ENCODE results near the gene CNTD1. TPM values are rescaled to one million over a fixed set of nuclear protein-coding genes. Genes with fewer than 3 reads are reported as not detected.
"Not testable (repeated sequence)": the region's sequence is repeated elsewhere in the genome, so short reads cannot be mapped to it uniquely, and the experiment has no call there.

The CNTD1 gene
- total RNA-seq (2014; rRNA removed; shearing (Covaris generic)) = 0.18 TPM in 1 of 2 replicates, not detected in the other

- no peaks in the 10 kb centered on the region for H3K9me3 ChIP-seq (replicated peaks)
- peaks cover 16% of the 10 kb centered on the region for H3K4me1 ChIP-seq (replicated peaks)
- peak within 1 kb of the TSS; percentile 69 for H3K4me3 ChIP-seq
- H3K27ac ChIP-seq = peak within 1 kb of the TSS; percentile 30
- DNase-seq (ENCODE audit: low read depth in 1 of 2, low spot score in 2 of 2) = peak; percentile 73 to 87
- no peaks in the 10 kb centered on the region for H3K27me3 ChIP-seq (replicated peaks)
- peaks cover 14% of the 10 kb centered on the region; the same call in 1 of the 2 replicates for H3K36me3 ChIP-seq
Observed at GRCh38 chr17:42798383-42799380, at the start of gene CNTD1, which contains the start of gene COA3. Gene CNTD1, plus strand, starts transcription at chr17:42798861. Its CDS starts 207 bp downstream, at chr17:42799068. Gene COA3, minus strand, starts transcription at chr17:42798704. Its CDS starts 23 bp downstream, at chr17:42798681.

GRCh38 chr17:42748908-42749798 lies 49.5 kb upstream of the CNTD1 start:
- Histone ChIP-seq H3K4me3 (no peak overlapping the region), H3K27me3 (replicated peaks) (0 out of 2 replicates have a peak, but pooled peaks cover 2% of the 10 kb centered on the region), H3K36me3 (no peaks in the 10 kb centered on the region), H3K4me1 (replicated peaks) (peaks cover 14% of the 10 kb centered on the region), H3K27ac (no peak overlapping the region), H3K9me3 (replicated peaks) (no peaks in the 10 kb centered on the region; the same call in 1 of the 2 replicates)
- peak in 1 of 2 experiments; percentile 24 for DNase-seq (ENCODE audit: low read depth in 1 of 2, low spot score in 2 of 2)

GRCh38 chr17:42750739-42751344 lies 47.8 kb upstream of the CNTD1 start:
- DNase-seq (ENCODE audit: low read depth in 1 of 2, low spot score in 2 of 2) = no peak
- H3K4me3 ChIP-seq = no peak overlapping the region
- 0 out of 2 replicates have a peak, but pooled peaks cover 2% of the 10 kb centered on the region for H3K27me3 ChIP-seq (replicated peaks)
- no peaks in the 10 kb centered on the region for H3K9me3 ChIP-seq (replicated peaks)
- H3K36me3 ChIP-seq = no peaks in the 10 kb centered on the region
- no peak overlapping the region for H3K27ac ChIP-seq
- peaks cover 9% of the 10 kb centered on the region for H3K4me1 ChIP-seq (replicated peaks)

- H3K36me3 ChIP-seq = no peaks in the 10 kb centered on the region
- no peak for DNase-seq (ENCODE audit: low read depth in 1 of 2, low spot score in 2 of 2)
- H3K9me3 ChIP-seq (replicated peaks) = no peaks in the 10 kb centered on the region
- no peaks in the 10 kb centered on the region for H3K27me3 ChIP-seq (replicated peaks)
- H3K27ac ChIP-seq = no peak overlapping the region
- no peak overlapping the region for H3K4me3 ChIP-seq
- peaks cover 9% of the 10 kb centered on the region for H3K4me1 ChIP-seq (replicated peaks)
Observed at GRCh38 chr17:42751628-42752027, 47.0 kb upstream of the CNTD1 start.

- H3K36me3 ChIP-seq = no peaks in the 10 kb centered on the region
- peaks cover 1% of the 10 kb centered on the region for H3K4me1 ChIP-seq (replicated peaks)
- no peak overlapping the region for H3K4me3 ChIP-seq
- no peaks in the 10 kb centered on the region for H3K9me3 ChIP-seq (replicated peaks)
- H3K27me3 ChIP-seq (replicated peaks) = peaks cover 3% of the 10 kb centered on the region; the same call in 1 of the 2 replicates
- DNase-seq (ENCODE audit: low read depth in 1 of 2, low spot score in 2 of 2) = no peak
- no peak overlapping the region for H3K27ac ChIP-seq
Observed at GRCh38 chr17:42754782-42755181, 43.9 kb upstream of the CNTD1 start.

- H3K27ac ChIP-seq = no peak overlapping the region
- no peaks in the 10 kb centered on the region for H3K9me3 ChIP-seq (replicated peaks)
- DNase-seq (ENCODE audit: low read depth in 1 of 2, low spot score in 2 of 2) = no peak
- peaks cover 16% of the 10 kb centered on the region for H3K4me1 ChIP-seq (replicated peaks)
- H3K4me3 ChIP-seq = no peak overlapping the region
- H3K27me3 ChIP-seq (replicated peaks) = peaks cover 24% of the 10 kb centered on the region
- no peaks in the 10 kb centered on the region for H3K36me3 ChIP-seq
Observed at GRCh38 chr17:42759982-42760651, 38.5 kb upstream of the CNTD1 start.

- Histone ChIP-seq H3K36me3 (no peaks in the 10 kb centered on the region), H3K4me1 (replicated peaks) (peaks cover 16% of the 10 kb centered on the region), H3K4me3 (peak within 1 kb of the TSS; percentile 35), H3K9me3 (replicated peaks) (no peaks in the 10 kb centered on the region), H3K27me3 (replicated peaks) (peaks cover 24% of the 10 kb centered on the region), H3K27ac (no peak within 1 kb of the TSS)
- DNase-seq (ENCODE audit: low read depth in 1 of 2, low spot score in 2 of 2) = no peak
Observed at GRCh38 chr17:42760652-42761581, 37.7 kb upstream of the CNTD1 start, which contains the start of gene RAMP2. Gene RAMP2, plus strand, starts transcription at chr17:42761227. Its CDS starts 35 bp downstream, at chr17:42761262.

- Histone ChIP-seq H3K9me3 (replicated peaks) (no peaks in the 10 kb centered on the region), H3K36me3 (no peaks in the 10 kb centered on the region), H3K4me3 (no peak overlapping the region), H3K27ac (no peak overlapping the region), H3K4me1 (replicated peaks) (peaks cover 16% of the 10 kb centered on the region), H3K27me3 (replicated peaks) (peaks cover 24% of the 10 kb centered on the region)
- no peak for DNase-seq (ENCODE audit: low read depth in 1 of 2, low spot score in 2 of 2)
Observed at GRCh38 chr17:42761638-42762037, 37.0 kb upstream of the CNTD1 start.

GRCh38 chr17:42766124-42766523 lies 32.5 kb upstream of the CNTD1 start:
- Histone ChIP-seq H3K9me3 (replicated peaks) (no peaks in the 10 kb centered on the region), H3K27ac (no peak overlapping the region), H3K27me3 (replicated peaks) (peaks cover 7% of the 10 kb centered on the region), H3K36me3 (no peaks in the 10 kb centered on the region), H3K4me1 (replicated peaks) (peaks cover 10% of the 10 kb centered on the region), H3K4me3 (no peak overlapping the region)
- DNase-seq (ENCODE audit: low read depth in 1 of 2, low spot score in 2 of 2) = no peak

- no peak for DNase-seq (ENCODE audit: low read depth in 1 of 2, low spot score in 2 of 2)
- H3K36me3 ChIP-seq = no peaks in the 10 kb centered on the region
- no peaks in the 10 kb centered on the region for H3K9me3 ChIP-seq (replicated peaks)
- H3K27me3 ChIP-seq (replicated peaks) = no peaks in the 10 kb centered on the region
- H3K27ac ChIP-seq = no peak overlapping the region
- H3K4me3 ChIP-seq = no peak overlapping the region
- H3K4me1 ChIP-seq (replicated peaks) = peaks cover 6% of the 10 kb centered on the region
Observed at GRCh38 chr17:42767512-42767911, 31.1 kb upstream of the CNTD1 start.

GRCh38 chr17:42768006-42768405 lies 30.7 kb upstream of the CNTD1 start:
- not testable (repeated sequence) for DNase-seq (ENCODE audit: low read depth in 1 of 2, low spot score in 2 of 2); H3K27me3 ChIP-seq (replicated peaks); H3K9me3 ChIP-seq (replicated peaks); H3K4me3 ChIP-seq; H3K36me3 ChIP-seq; H3K27ac ChIP-seq
- H3K4me1 ChIP-seq (replicated peaks) = peaks cover 11% of the 10 kb centered on the region

GRCh38 chr17:42769964-42770363 lies 28.7 kb upstream of the CNTD1 start:
- H3K4me3 ChIP-seq; H3K27ac ChIP-seq; DNase-seq (ENCODE audit: low read depth in 1 of 2, low spot score in 2 of 2); H3K9me3 ChIP-seq (replicated peaks); H3K27me3 ChIP-seq (replicated peaks); H3K36me3 ChIP-seq: not testable (repeated sequence)
- peaks cover 18% of the 10 kb centered on the region for H3K4me1 ChIP-seq (replicated peaks)
